Left renal cortex interstitium (tissue), 4 donors: ENCODE measurements around the gene ICA1. TPM values are rescaled to one million over a fixed set of nuclear protein-coding genes. Genes with fewer than 3 reads are reported as not detected.

Source experiments
- DNase-seq, 4 donors: peaks; one replicate each; pipeline ENCODE4 v3.0.0-alpha.2; 2013; ENCODE audit warnings: low read depth in 4 of 4, low spot score in 2 of 4, missing footprints in 1 of 4
- polyA plus RNA-seq, 4 donors: library from polyadenylated mRNA; unstranded; fragments of 120-200 nt; gene quantifications; one replicate each; pipeline ENCODE4 v1.2.1, GENCODE V29; 2013; ENCODE audit not compliant: insufficient read length in 4 of 4

ICA1 gene
- polyA plus RNA-seq, 4 donors: 17.4 to 44.2 (median 27.3) TPM

DNA sequence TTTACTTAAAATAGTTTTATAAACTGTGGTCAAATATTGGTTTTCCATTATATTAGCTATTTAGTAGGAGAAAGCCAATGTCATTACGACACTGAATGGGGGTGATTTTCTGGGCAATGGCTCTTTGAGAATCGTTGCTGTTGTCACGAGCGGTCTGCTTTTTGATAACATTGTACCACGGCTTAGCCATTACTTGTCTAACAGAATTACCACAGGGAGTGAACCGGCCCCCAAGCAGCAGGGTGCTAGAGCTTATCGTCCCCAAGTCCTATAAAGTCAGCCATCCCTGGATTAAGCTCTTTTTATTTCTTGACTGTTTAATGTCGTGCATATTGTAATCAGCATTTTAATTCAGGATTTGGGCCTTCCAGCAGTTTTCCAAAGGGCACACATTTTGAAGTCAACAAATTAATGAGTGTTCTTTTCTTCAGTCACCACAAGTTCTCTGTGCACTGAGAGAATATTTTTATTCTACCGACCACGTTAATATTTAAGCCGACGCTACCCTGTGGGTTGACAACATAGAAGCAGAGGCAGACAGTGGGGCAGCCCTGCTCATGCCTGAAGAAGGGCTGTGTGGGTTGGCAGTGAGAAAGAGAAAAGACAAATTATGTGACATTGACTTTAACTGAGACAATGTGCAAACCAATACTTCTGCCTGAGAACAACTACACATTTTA lies 125.8 kb downstream of the ICA1 start:
- no peak for DNase-seq

DNA sequence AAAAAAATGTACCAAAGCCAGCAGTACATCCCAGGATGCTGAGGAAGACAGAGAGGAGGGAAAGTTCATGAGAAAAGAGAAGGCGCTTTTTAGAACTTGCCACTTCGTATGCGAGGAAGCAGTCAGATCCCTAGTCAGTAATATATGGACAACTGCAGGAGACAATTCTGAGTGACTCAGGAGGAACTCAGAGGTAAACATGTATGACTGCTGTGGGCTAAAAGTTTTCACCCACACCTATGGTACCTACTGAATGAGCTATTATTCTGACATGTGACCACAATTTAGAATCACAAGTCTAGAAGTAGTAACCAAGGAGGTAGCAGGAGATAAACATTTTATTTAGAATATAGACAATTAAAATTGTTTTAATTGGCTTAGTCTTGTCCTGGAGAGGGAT lies 126.5 kb downstream of the ICA1 start:
- DNase-seq: no peak

DNA sequence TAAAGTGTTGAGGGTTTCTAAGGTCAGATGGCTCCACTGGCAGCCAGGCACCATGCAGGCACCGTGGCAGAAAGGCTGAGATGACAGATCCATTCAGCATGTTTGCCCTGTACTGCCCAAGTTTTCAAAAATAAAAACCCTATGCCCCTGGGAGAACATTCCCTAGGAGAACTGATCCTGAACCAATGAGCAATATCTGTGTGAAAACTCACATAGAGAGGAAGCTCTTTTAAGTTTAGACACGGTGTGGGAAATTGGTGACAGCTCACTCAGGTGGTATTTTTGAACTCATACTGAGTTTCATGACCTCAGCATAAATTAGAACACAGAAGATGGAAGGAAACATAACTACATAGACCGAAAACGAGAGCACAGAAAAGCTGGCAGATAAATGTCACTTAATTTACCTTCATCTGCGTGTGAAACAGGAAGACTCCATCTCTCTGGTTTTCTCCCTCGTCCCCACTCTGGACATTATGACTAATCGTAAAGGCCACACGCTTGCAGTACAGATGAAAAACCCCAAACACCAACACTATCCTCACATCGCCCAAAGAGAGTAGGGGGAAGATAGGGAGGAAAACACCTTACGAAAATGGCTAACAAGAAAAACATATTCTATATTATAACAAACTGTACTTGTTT lies 127.8 kb downstream of the ICA1 start:
- no peak for DNase-seq

DNA sequence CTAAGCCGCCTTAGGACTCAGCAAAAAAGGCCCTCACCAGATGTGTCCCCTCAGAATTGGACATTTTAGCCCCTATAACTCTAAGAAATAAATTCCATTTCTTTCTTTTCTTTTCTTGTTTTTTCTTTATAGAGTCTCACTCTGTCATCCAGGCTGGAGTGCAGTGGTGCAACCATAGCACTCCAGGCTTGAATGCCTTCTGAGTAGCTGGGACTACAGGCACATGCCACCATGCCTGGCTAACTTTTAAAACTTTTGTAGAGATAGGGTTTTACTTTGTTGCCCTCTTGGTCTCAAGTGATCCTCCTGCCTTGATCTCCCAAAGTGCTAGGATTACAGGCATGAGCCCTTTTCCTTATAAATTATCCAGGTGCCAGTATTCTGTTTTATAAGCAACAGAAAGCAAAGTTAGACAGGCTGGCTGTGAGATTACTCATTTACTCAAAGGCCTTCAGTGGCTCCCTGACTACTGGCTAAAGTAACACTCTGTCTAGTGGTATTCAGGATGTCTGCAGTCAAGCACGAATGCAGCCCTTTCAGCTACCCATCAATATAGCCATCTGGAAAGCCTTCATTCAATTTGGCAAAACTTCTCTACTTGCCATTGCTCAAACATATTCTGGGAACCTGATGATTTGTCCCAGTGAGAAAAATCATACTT lies 128.6 kb downstream of the ICA1 start:
- no peak for DNase-seq

DNA sequence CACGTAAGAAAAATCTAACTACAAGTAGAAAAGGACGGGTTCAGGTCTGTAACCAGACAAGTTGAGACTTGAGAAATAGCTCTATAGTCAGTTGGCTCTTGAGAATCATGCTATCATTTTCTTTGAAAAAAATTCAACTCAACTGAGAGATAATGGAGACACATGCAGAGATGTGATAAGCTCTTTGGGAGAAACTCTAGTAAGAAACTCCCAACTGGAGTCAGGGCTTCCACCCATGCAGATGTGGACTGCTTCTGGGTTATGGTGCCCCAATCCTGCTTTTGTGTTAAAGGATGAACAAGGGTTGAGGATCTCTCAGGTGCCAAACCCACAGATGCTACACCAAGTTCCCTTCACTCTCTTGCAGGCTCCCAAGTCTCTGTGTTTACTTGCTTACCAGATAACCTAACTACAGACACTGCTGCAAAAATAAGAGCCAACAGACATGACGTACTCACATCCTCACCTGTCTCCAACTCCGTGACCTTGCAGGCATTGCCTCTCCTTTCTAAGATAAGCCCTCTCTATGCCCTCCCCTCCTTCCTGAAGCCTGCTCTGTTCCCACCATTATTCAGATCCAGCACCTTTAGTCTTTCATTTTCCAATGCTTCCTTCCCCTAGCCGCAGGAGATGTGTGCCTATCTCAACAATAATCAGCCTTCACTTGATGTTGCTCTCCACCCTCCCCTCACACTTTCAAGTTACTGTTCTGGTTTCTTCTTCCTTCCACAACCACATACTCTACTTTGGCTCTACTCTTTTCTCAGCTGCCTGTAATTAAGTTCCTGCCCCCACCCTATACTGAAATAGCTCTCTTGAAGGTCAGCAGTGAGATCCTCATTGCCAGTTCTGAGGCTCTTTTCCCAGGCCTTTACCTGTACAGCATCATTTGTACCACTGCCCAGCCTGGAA lies 130.0 kb downstream of the ICA1 start:
- no peak for DNase-seq

DNA sequence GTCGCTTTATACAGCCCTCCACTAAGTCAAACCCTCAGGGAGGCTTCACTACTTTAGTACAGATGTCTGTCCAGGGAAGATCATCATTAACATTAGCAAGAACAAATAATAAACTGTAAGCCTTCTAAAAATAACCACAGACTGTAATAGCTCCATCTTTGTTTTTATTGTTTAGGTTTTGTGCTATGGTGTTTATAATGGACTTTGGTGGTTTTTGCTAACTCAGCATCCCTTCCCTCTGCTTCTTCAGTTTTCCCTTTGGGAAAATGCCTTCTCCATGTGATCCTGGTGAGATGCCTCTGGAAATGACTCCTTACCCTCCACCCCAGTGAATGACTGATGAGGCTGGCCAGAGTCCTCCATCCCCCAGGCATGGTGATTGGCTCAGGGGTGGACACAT lies 131.3 kb downstream of the ICA1 start:
- no peak for DNase-seq

DNA sequence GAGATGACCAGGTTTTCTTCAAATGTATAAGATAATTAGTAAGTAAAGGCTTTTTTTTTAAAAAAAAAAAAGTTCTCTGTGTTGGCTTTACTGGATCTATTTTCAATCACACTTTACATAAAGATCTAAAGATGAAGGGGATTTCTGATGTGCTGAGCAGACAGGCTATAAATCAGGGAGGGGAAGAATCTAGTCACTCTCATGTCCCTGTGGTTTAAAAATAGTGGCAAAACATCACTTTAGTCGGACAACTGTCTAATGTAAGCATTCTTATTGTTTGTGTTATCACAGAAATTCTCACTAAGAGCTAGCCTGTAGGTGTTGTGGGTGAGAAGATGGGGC lies 132.7 kb downstream of the ICA1 start:
- no peak for DNase-seq

DNA sequence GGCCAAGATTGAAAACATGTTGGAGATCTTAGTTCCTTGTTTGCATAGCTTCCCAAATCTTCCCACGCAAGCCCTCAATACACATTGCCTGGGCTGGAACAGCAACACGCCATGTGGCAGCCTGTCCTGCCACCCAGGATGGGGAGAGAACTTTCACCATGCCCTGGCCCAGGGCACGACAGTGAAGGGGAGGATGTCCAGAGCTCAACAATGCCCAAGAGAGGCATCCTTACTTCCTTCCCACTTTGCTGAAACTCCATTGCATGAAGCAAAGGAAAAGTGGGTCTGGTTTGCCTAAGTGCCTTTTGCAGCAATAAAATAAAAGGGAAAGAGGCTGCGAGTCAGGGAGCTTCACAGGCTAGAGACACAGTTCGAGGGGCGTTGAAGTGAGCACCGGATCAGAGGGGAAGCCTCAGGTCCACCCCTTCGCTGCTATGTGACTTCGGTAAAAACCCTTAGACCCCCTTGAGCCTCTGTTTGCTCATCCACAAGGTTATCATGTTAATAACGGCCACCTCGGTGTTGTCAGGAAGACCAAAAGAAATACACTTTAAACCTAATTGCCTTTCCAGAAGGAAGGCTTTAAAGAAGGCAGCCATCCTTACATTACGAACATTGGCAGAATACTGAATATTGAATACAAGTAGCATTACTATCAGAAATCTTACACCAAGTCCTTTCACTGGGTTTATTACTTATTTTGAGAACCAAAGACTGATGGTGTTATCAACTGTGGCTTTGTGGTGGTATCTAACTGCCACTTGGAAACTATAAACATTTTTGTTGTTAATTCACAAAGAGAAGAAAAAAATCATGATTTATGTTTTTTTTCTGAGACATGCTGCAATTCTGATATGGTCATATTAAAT lies 133.3 kb downstream of the ICA1 start:
- DNase-seq: no peak

DNA sequence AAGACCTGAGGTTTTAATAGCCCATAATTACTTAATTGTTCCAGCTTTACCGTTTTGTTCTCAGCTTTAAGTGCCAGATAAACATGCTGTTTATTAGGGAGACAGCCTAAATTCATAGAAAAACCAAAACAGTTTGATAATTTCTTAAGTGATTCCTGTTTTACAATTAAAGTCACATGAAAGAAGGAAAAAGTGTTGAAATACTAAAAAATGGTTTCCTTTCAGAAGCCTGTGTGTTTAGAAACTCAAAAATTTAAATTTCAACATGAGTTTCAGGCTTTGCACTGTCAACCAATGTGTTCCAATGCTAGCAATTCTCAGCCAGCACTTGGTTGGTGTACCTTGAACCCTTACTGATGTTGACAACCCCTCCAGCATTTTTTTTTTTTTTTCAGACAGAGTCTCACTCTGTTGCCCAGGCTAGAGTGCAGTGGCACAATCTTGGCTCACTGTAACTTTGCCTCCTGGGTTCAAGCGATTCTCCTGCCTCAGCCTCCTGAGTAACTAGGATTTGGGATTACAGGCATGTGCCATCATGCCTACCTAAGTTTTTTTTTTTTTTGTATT lies 135.3 kb downstream of the ICA1 start:
- DNase-seq: no peak

DNA sequence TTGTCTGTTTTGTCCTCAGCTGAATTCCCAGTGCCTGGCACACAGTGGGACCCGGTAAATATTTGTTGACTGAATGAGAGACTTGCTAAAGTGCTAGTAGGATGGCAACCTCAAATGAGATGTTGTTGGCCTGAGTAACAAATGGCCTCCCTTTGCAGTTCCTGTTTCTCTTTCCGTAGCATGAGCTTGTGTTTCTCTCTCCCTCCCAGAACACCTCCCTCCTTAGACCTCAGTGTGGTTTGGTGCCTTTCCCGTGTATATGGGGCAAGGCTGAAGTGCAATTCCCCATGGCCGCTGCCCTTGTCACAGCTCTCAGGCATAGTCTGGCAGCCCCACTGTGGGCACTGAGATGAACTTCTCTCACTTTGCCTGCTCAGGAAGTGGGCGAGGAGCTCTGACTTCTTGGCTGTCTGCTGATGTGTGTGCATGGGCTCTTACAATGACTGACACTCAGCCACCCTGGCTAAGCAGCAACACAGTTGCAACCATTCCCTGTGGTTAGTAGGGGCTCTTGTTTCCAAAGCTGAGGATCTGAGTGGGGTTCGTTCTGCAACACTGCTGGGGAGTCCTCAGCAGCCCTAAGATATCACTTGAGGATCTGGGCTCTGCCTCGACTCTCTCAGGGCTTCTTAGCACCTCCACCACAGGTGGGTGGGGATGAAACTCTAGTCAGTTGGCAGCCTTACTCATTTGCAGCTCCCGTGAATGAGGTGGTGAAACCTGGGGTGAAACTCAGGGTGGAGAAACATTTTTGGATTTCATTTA lies 136.1 kb downstream of the ICA1 start:
- DNase-seq: no peak

DNA sequence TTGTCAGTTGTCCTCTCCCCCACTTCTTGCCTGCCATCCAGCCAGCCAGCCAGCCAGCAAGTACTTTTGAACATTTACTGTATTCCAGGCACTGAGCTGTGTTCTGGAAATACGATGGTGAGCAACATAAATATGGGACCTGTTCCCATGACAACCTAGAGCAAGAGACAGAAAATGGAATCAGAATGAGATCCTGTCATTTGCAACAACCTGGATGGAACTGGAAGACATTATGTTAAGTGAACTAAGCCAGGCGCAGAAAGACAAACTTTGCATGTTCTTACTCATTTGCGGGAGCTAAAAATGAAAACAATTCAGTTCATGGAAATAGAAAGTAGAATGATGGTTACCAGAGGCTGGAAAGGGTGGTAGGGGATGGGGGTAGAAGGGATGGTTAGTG lies 140.7 kb downstream of the ICA1 start:
- DNase-seq: no peak

DNA sequence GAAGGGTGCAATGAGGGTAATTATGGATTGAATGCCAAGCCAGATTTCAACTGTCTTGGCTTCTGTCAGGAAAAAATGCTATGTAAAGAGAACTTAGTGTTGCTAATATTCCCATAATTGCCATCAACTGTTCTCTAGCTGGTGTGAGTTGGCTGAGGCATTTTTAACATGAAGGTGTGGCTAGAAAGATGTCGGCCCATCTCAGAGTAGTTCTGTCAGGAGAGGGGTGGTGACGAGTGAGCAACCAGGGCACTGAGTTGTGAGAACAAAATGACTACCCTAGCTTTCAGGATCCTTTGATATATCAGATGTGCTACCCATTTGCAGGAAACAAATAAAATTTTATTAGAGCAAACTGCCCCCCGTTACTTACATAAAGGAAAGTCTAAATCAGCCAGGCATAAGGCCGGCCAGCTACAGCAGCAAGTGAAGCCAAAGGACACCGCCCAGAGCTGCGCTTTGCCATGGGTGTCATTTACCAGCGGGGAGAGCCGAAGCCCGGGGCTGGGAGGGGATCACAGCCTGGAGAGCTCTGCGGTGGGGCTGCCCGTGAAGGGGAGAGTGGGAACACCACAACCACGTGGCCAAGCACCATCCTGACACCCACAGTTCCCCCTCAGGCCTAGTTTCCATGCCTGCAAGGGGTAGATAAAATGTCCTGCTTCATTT lies 141.4 kb downstream of the ICA1 start:
- DNase-seq: no peak

DNA sequence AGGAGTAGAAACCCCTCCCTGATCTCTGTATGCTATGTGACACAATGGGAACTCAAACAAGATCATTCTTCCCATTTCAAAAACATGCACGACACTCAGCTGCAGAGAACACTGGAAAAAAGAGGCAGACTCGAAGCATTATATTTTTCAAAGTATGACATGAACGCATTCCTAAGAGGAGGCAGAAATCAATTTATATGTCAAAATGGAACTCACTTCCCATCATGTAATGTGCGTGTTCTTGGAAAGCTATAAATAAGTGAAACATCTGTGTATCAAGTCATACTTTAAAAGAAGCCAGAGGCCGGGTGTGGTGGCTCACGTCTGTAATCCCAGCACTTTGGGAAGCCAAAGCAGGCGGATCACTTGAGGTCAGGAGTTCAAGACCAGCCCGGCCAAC lies 142.7 kb downstream of the ICA1 start:
- DNase-seq: no peak

DNA sequence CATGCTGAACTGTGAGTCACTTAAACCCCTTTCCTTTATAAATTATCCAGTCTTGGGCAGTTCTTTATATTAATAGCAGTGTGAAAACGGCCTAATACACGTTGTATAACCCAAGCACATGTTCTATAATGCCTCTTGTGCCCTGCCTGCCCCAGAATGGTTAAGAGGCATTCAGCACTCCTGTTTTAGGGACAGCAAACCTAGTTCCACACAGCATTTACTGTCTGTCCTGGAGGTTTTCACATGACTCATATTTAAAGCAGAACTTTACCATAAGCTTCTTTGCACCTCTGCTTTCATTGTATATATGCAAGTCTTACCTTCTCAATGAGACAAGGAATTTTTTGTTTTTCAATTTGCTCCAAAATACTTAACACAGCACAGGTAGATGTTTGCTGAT lies 144.8 kb downstream of the ICA1 start:
- no peak for DNase-seq

DNA sequence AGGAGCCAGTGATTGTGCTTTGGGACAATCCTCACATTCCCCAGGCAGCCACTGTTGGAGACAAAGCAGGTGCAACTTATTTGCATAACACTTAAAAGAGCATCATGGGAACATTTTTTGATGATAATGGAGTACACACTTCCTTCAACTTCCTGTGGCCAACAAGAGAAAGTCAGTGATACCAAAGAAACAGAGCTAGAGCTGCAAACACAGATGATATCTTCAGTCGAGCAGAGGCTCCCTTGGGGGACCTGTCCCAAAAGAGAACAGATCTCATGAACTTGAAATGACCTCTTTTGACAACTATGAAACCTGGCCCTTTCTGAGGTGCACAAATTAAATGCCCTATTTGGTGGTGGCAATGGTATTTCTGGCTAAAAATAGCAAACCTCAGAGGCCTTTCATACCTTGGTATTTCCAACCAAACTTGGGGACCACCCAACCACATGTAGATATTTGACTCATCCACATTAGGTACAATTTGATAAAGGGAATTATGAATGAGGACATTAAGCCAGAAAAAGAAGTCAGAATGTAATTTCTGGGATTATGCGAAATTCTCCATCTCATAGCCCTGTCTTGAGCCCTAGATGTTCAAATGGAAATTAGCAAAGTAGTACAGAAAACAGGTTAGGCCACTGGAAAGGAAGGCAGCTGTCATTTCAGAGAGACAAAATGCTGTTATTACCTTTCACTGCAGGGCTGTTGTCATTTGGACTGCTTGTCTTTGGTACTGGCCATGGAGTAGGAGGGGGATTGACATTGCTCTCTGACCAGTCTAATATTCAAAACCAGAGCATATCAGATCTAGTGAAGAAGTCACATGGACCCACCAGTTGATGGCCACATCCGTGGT lies 146.2 kb downstream of the ICA1 start:
- no peak for DNase-seq

DNA sequence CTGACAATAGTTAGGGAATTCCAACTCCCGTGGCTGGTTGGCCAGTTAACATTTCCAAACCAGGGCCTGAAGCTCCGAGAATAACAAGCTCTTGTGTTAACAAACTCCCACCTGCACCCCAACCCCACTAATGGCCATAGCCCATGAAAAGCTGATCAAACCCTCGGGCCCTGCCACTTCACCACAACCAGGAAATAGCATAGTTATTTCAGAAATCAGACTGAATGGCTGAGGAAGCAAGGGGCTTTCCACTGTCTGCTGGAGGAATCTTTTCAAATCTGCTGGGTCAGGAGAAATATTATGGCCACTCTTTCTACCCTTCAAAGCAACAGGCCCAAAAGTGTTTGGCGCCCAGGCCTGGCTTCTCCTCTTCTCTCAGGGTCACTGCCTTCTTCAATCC lies 147.8 kb downstream of the ICA1 start:
- DNase-seq: no peak

DNA sequence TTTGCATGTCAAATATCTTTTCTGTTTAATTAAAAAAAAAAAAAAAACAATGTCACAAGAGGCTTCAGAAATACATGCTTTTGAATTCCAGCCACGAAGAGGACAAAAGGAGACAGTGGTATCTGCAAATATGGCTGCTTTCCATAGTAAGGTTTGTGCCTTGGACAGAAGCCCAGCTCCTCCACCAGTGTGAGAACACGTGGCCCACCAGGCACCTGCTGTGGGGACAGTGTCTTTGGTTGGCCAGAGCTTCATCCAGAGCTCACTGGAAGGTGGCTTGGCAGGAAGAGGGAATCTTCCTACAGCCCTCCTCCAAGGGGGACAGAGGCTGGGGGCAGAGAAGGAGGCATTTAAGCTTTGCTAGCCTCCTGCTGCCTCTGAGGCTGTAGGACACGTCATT lies 148.8 kb downstream of the ICA1 start:
- DNase-seq: no peak

DNA sequence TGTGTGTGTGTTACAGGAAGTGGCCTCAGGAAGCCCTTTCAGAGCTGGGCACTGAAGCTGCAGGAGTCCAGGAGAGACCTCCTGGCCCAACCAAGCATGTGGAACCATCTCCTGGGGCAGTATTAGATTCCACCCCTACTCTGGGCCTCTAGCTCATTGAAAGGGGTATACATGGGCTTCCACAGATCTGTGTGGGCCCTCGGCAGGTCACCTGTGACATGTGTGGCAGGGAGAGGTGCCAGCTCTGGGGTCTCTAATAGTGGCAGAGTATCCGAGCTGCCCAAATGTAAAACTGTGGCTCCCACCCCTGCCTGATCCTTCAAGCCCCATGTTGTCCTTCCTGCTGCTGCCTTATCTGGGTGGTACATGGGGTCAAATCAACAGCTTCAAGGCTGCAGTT lies 149.3 kb downstream of the ICA1 start:
- no peak for DNase-seq
